DND-41 (cell line): ENCODE results near the gene UBE2D2.
"Not testable (repeated sequence)": the region's sequence is repeated elsewhere in the genome, so short reads cannot be mapped to it uniquely, and the experiment has no call there.

ENCODE experiments used
- ATAC-seq: fragments of 200-7000 bp; cut with Tn5 transposase; 3 replicates; pipeline ENCODE4 v1.9.1; 2021; ENCODE audit warnings: low read depth; ENCODE audit not compliant: insufficient read depth
- DNase-seq: peaks from one replicate; pipeline ENCODE4 v3.0.0-alpha.2; 2020
- H2AFZ ChIP-seq: 2 replicates; pipeline ENCODE4 v1.6.0; 2012; ENCODE audit warnings: low read depth, low read length
- H3K27ac ChIP-seq: 2 replicates; pipeline ENCODE4 v1.5.1; 2012; ENCODE audit warnings: low read length, inconsistent platforms
- H3K27me3 ChIP-seq: fragments of 200-600 bp; sonication (generic); 2 replicates; pipeline ENCODE4 v1.6.0; 2012; ENCODE audit warnings: low read length, mild to moderate bottlenecking, inconsistent platforms; ENCODE audit not compliant: insufficient read depth, poor library complexity
- H3K36me3 ChIP-seq: 2 replicates; pipeline ENCODE4 v1.5.1; 2012; ENCODE audit warnings: low read length, inconsistent platforms; ENCODE audit not compliant: insufficient read depth
- H3K4me1 ChIP-seq: 2 replicates; pipeline ENCODE4 v1.5.1; 2012; ENCODE audit warnings: mild to moderate bottlenecking, low read length; ENCODE audit not compliant: insufficient read depth
- H3K4me2 ChIP-seq: 2 replicates; pipeline ENCODE4 v1.6.0; 2012; ENCODE audit warnings: mild to moderate bottlenecking, moderate library complexity, low read length, inconsistent platforms; ENCODE audit not compliant: insufficient read depth
- H3K4me3 ChIP-seq, 2 experiments: fragments of 200-600 bp in 1 of 2; shearing (Covaris generic) in 1 of 2; 2 replicates each; pipeline ENCODE4 v1.5.1; 2012 to 2016; ENCODE audit warnings: inconsistent platforms in 2 of 2, low read length in 2 of 2, mild to moderate bottlenecking in 2 of 2, low read depth in 1 of 2, moderate library complexity in 1 of 2
- H3K79me2 ChIP-seq: 2 replicates; pipeline ENCODE4 v1.6.0; 2012; ENCODE audit warnings: low read length, inconsistent platforms; ENCODE audit not compliant: insufficient read depth
- H3K9ac ChIP-seq: 2 replicates; pipeline ENCODE4 v1.6.0; 2012; ENCODE audit warnings: low read depth, mild to moderate bottlenecking, inconsistent platforms, low read length, moderate library complexity
- H3K9me3 ChIP-seq: 2 replicates; pipeline ENCODE4 v1.5.1; 2012; ENCODE audit warnings: low read length, moderate library complexity, mild to moderate bottlenecking, inconsistent platforms; ENCODE audit not compliant: insufficient read depth, severe bottlenecking
- H4K20me1 ChIP-seq: 2 replicates; pipeline ENCODE4 v1.6.0; 2012; ENCODE audit warnings: low read length; ENCODE audit not compliant: insufficient read depth
- CTCF ChIP-seq: IDR thresholded peaks from 2 replicates; pipeline ENCODE4 v1.5.1; 2012; ENCODE audit warnings: borderline replicate concordance, low read length, moderate library complexity, mild to moderate bottlenecking; ENCODE audit not compliant: poor library complexity, severe bottlenecking; ENCODE audit errors: extremely low read depth
- EZH2 ChIP-seq: IDR thresholded peaks from 3 replicates; pipeline ENCODE4 v1.6.1; 2012; ENCODE audit warnings: borderline replicate concordance, low read depth, mild to moderate bottlenecking, moderate library complexity, low read length, inconsistent platforms; ENCODE audit not compliant: severe bottlenecking

The UBE2D2 gene

GRCh38 chr5:139588962-139589361 is 27.8 kb downstream of the UBE2D2 start:
- H4K20me1 ChIP-seq = peaks cover 62% of the 10 kb centered on the region
- H3K36me3 ChIP-seq = peaks cover 35% of the 10 kb centered on the region
- H3K4me1 ChIP-seq = no peaks in the 10 kb centered on the region
- no peaks in the 10 kb centered on the region for H3K9me3 ChIP-seq
- H3K4me2 ChIP-seq = no peak overlapping the region
- H3K4me3 ChIP-seq = no peak overlapping the region
- no peaks in the 10 kb centered on the region for H3K27me3 ChIP-seq
- H3K9ac ChIP-seq = no peak overlapping the region
- TF ChIP-seq EZH2 (no peak), CTCF (no peak)
- no peak overlapping the region for H3K27ac ChIP-seq
- H3K79me2 ChIP-seq = peaks cover 98% of the 10 kb centered on the region
- H2AFZ ChIP-seq = no peak overlapping the region
- ATAC-seq = no peak
- no peak for DNase-seq

- H3K4me2 ChIP-seq = no peak overlapping the region
Observed at GRCh38 chr5:139592289-139592688, 31.1 kb downstream of the UBE2D2 start.

GRCh38 chr5:139593076-139593475 is 31.9 kb downstream of the UBE2D2 start:
- ATAC-seq, DNase-seq, H3K4me1 ChIP-seq, H3K4me2 ChIP-seq, H2AFZ ChIP-seq, H3K27ac ChIP-seq, H3K9me3 ChIP-seq, H3K4me3 ChIP-seq, H3K27me3 ChIP-seq, H3K9ac ChIP-seq: not testable (repeated sequence)
- Histone ChIP-seq H4K20me1 (peaks cover 58% of the 10 kb centered on the region), H3K36me3 (peaks cover 15% of the 10 kb centered on the region), H3K79me2 (peaks cover 98% of the 10 kb centered on the region)

More at GRCh38 chr5:139592289-139592688, 31.1 kb downstream of the UBE2D2 start:
- ATAC-seq (no peak), DNase-seq (no peak)
- TF ChIP-seq CTCF = no peak
- no peak for TF ChIP-seq EZH2
- no peak overlapping the region for H3K27ac ChIP-seq
- peaks cover 62% of the 10 kb centered on the region for H4K20me1 ChIP-seq
- H3K9me3 ChIP-seq = no peaks in the 10 kb centered on the region
- H3K4me3 ChIP-seq = no peak overlapping the region
- H3K4me1 ChIP-seq = no peaks in the 10 kb centered on the region
- H3K79me2 ChIP-seq = peaks cover 99% of the 10 kb centered on the region
- H3K27me3 ChIP-seq = no peaks in the 10 kb centered on the region
- H2AFZ ChIP-seq = no peak overlapping the region
- H3K9ac ChIP-seq = no peak overlapping the region
- peaks cover 19% of the 10 kb centered on the region for H3K36me3 ChIP-seq

GRCh38 chr5:139593716-139594319 is 32.7 kb downstream of the UBE2D2 start:
- H3K4me1 ChIP-seq = no peaks in the 10 kb centered on the region
- H3K27ac ChIP-seq = no peak overlapping the region
- no peak overlapping the region for H3K9ac ChIP-seq
- ATAC-seq = no peak
- H2AFZ ChIP-seq = no peak overlapping the region
- no peaks in the 10 kb centered on the region for H3K27me3 ChIP-seq
- peaks cover 10% of the 10 kb centered on the region for H3K36me3 ChIP-seq
- no peak overlapping the region for H3K4me2 ChIP-seq
- no peak for DNase-seq
- H3K9me3 ChIP-seq = no peaks in the 10 kb centered on the region
- peaks cover 57% of the 10 kb centered on the region for H4K20me1 ChIP-seq
- TF ChIP-seq EZH2 (no peak), CTCF (no peak)
- H3K4me3 ChIP-seq = no peak overlapping the region
- H3K79me2 ChIP-seq = peaks cover 98% of the 10 kb centered on the region
